GM10266 (cell line): ENCODE results near the gene HEXD.

Experiments used
- DNase-seq: peaks from one replicate; pipeline ENCODE4 v3.0.0; 2012; ENCODE audit errors: extremely low spot score
- TF ChIP-seq, protein P1 (sequence below): IDR thresholded peaks from 2 replicates; pipeline ENCODE4 v1.5.1; 2012; ENCODE audit warnings: mild to moderate bottlenecking, low read depth; ENCODE audit not compliant: control insufficient read depth, insufficient read depth; ENCODE audit errors: missing control alignments

HEXD gene

DNA sequence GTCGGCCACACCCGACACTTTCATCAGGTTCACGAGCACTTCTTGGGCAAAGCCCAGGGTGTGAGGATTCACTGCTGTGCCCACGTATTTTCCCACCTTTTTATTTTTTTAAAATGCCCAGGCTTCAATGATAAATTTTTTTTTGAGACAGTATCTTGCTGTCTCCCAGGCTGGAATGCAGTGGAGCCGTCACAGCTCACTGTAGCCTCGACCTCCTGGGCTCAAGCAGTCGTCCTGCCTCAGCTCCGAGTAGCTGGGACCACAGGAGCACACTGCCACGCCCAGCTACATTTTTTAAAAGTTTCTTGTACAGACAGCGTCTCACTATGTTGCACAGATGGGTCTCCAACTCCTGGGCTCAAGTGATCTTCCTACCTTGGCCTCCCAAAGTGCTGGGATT, 28.8 kb upstream of the HEXD start:
- no peak for DNase-seq
- TF ChIP-seq, protein P1, sequence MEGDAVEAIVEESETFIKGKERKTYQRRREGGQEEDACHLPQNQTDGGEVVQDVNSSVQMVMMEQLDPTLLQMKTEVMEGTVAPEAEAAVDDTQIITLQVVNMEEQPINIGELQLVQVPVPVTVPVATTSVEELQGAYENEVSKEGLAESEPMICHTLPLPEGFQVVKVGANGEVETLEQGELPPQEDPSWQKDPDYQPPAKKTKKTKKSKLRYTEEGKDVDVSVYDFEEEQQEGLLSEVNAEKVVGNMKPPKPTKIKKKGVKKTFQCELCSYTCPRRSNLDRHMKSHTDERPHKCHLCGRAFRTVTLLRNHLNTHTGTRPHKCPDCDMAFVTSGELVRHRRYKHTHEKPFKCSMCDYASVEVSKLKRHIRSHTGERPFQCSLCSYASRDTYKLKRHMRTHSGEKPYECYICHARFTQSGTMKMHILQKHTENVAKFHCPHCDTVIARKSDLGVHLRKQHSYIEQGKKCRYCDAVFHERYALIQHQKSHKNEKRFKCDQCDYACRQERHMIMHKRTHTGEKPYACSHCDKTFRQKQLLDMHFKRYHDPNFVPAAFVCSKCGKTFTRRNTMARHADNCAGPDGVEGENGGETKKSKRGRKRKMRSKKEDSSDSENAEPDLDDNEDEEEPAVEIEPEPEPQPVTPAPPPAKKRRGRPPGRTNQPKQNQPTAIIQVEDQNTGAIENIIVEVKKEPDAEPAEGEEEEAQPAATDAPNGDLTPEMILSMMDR: no peak

DNA sequence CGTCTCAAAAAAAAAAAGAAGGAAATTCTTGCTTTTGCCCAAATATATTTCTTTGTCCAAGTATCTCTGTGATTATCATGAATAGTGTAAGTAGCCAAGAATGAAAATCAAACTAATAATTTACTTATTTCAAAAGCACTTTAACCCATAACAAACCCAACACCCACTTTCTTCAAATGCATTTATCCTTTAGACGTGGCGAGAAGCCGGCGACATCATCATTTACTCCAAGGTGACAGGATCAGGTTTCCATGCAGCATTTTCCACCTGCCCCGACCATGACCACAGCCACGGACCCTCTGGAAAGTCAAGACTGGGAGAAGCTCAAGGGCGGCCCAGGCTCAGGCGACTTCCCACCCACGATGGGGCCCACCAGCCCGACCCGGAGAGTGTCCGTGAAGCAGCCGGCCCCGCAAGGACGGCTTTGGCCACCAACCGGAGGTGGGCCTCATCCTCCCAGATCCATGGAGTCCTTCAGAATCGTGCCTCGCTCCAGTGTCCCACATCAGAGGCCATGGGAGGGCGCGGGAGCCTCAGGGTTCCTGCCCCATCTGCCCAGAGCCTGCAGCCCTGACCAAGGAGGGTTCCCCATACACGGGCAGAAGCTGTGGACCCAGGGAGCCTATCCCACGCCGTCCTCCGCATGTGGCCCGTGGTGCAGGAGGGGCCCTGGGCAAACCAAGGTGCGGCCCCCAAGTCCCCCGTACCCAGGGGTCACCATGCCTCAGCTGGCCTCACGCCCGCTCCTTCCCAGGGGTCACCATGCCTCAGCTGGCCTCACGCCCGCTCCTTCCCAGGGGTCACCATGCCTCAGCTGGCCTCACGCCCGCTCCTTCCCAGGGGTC, 27.9 kb upstream of the HEXD start:
- DNase-seq: no peak
- TF ChIP-seq, protein P1: no peak

- DNase-seq: no peak
- TF ChIP-seq, protein P1: no peak
These were observed 27.2 kb upstream of the HEXD start for GRCh38 chr17:82390860-82391435.

DNA sequence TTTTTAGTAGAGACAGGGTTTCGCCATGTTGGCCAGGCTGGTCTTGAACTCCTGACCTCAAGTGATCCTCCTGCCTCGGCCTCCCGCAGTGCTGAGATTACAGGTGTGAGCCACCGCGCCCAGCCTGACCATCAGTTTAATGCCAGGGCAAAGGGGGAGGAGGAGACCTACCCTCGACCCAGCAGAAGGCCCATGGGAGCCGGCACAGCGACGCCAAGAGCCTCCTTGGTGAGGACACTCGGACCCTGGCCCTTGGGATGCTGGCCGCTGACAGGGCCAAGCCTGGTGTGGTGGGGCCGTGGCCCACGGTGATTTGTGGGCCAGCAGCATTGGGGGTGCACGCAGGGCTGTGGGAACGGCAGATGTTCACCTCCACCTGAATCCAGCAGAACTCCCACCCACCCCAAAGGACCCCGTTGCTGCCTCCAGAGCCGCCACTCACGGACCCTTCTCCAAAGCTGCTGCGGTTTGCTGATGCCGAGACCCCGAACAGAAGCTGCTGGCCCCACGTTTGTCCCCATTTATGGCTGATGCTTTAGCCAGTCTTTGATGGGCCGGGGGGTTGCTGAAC, 26.6 kb upstream of the HEXD start:
- DNase-seq: no peak
- TF ChIP-seq, protein P1: no peak

- DNase-seq: no peak
- TF ChIP-seq, protein P1: no peak
These were observed 25.8 kb upstream of the HEXD start for GRCh38 chr17:82392209-82392920.

- TF ChIP-seq, protein P1: no peak
- DNase-seq: no peak
These were observed 25.2 kb upstream of the HEXD start for GRCh38 chr17:82392941-82393340.
